Activated CD4-positive, alpha-beta T cell treated with anti-CD3 and anti-CD28 coated beads for 48 hours (primary cell): Measurements from ENCODE around the gene CRISP1.
"Not testable (repeated sequence)": the region's sequence is repeated elsewhere in the genome, so short reads cannot be mapped to it uniquely, and the experiment has no call there.

Experiments used
- DNase-seq: peaks from one replicate; pipeline ENCODE4 v3.0.0-alpha.2; 2020

CRISP1 gene

DNA sequence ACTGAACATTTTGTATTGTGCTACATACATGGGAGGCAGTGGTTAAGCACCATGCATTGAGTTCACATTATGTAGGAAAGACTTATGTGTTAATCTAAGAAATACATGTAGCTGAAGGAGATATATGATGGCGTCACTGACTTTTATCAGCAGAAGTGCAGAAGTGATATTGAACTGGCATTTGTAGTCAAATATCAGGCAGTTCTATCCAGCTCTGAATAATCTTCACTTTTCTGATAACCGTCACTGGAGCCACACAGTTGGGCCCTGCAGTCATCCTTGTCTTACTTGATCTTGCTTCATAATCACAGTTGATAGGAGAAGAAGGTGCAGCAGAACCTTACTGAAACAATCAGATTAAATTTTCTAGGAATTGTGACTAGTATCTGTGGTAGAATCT is 26.4 kb downstream of the CRISP1 start:
- no peak for DNase-seq

DNA sequence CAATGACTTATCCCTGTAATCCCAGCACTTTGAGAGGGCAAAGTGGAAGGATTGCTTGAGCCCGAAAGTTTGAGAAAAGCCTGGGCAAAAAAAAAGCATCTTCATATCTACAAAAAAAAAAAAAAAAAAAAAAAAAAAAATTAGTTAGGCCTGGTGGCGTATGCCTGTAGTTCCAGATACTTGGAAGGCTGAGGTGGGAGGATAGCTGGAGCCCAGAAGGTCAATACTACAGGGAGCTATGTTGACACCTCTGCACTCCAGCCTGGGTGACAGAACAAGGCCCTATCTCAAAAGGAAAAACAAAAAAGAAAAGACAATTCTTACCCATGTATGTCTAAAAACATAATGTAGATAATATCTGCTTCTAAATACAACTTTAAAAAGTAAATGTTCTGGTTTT is 27.2 kb downstream of the CRISP1 start:
- DNase-seq: no peak

- no peak for DNase-seq
Observed at GRCh38 chr6:49835140-49835539, 31.2 kb downstream of the CRISP1 start.

GRCh38 chr6:49833386-49833785 is 32.9 kb downstream of the CRISP1 start:
- DNase-seq: no peak

DNA sequence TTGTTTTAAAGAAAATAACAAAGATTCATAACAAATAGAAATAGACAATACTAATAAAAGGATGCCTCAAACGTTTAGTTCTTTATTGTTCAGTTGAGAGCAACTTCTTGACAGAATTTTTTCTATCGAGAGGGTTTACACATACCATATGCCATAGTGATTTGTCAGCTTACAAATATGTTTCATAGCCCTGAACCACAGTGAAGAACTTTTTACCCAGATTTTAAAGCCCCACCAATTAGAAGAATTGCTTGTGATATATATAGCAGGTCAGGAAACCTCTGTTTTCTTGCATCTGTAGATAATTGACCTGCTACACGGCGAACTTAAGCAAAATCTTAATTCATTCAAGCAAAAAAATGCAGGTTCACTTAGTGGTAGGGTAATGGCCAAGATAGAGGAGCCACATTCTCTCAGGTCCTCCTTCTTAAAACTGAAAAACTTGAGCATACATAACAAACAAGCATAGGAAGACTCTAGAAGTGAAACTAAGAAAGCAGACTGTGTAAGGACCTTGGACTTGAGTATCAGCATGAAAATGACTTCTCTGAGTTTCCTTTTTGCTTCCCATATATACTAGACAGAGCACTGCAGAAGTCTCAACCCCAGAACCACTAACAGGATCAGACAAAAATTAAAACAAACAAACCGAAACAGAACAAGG is 39.5 kb downstream of the CRISP1 start:
- no peak for DNase-seq

DNA sequence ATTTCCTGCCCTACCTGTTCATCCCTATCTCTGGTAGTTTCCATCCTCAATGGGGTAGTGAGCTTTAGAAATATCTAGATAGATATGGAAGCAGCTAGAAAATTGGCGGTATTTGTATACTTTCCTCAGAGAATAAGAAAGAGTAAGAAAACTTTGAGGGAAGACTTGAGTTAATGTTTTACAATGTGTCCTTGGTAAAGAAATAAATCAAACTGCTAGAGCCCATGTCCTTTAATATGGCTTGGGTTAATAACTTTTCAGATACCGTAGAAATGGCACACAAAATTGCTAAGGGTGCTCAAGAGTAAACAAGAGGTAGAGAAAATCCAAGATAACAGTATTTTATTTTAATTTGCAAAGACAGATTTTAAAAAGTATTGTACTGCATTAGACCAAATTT is 51.2 kb downstream of the CRISP1 start:
- DNase-seq: no peak

DNA sequence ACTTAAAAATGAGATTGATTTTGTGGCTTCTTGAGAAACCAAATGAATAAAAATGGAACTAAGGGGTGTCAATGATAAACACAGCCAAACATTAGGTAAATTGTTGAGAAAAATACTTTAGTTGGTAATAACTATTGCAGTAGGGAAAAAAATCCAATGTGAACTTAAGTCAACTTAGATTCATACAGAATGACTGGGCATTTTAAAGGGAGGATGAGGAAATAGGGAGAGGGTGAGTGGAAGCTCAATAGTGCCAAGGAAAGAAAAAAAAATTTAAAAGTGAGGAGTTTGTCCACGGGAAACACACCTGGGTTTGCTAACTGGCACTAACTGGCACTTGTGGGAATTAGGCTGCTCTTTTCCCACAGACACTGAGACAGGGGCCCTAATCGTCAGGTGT is 53.1 kb downstream of the CRISP1 start:
- no peak for DNase-seq

- DNase-seq: no peak
Observed at GRCh38 chr6:49806145-49806544, 60.2 kb downstream of the CRISP1 start.

- DNase-seq: no peak
Observed at GRCh38 chr6:49805246-49805645, 61.1 kb downstream of the CRISP1 start.

GRCh38 chr6:49801525-49801924 is 64.8 kb downstream of the CRISP1 start:
- no peak for DNase-seq

- DNase-seq: no peak
Observed at GRCh38 chr6:49799090-49799489, 67.2 kb downstream of the CRISP1 start.

GRCh38 chr6:49796842-49797455 is 69.4 kb downstream of the CRISP1 start:
- not testable (repeated sequence) for DNase-seq

DNA sequence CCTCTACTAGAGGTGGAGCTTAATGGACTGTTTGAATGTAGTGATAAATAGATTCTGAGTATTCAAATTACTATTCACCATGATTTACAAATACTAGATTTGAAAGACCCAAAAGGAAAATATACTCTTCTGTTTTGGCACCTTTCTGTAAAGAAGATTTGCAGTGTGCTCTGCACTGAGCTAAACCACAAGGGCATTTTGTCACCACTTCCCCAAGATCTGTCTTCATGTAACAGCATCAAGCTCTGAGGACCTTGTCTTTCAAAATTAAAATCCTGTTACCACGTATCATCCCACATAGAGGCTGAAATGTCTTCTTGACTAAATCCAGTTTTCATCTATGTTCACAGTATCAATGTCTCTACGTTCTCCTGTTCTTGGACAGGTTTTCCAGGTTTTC is 76.0 kb downstream of the CRISP1 start:
- DNase-seq: no peak

DNA sequence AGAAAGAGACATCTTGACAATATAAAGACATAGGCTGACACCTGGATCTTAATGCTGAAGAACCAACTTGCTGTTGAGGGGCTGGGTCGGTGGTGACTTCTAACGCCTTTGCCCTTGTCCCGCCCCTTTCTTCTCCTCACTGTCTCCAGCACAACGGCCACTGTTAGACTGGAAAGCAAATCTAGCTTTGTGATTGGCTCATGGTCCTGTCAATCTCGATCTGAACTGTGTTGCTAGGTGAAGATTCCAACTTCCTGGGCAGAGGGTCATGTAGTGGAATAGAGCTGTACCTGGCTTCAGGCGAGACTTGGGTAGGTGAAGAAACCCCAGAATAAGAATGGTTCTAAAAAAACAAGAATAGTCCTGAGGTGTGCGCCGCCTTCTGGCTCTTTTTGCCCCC is 79.2 kb downstream of the CRISP1 start, which contains the start of gene PGK2:
Gene PGK2 (minus strand): TSS at position 110 of the 400 bp plus-strand sequence. CDS start 98 bp downstream, at position 12.
- no peak for DNase-seq

GRCh38 chr6:49784272-49784671 is 82.1 kb downstream of the CRISP1 start:
- no peak for DNase-seq
